GM23338 (cell line): ENCODE results near the gene RAB11A. TPM values are rescaled to one million over a fixed set of nuclear protein-coding genes. Genes with fewer than 3 reads are reported as not detected.

Experiments
- ATAC-seq: fragments of 200-7000 bp; cut with Tn5 transposase; 3 replicates; pipeline ENCODE4 v1.9.1; 2020
- DNase-seq: peaks from one replicate; pipeline ENCODE4 v3.0.0-alpha.2; 2015; ENCODE audit warnings: low spot score
- H2AFZ ChIP-seq: fragments of 200-600 bp; sonication (generic); 2 replicates; pipeline ENCODE4 v1.8.0; 2016; ENCODE audit warnings: antibody characterized with exemption, mild to moderate bottlenecking, moderate library complexity
- H3F3A ChIP-seq: fragments of 200-600 bp; sonication (generic); replicated peaks from 2 replicates; pipeline ENCODE4 v1.8.0; 2017; ENCODE audit warnings: antibody characterized with exemption, mixed run types, low read depth
- H3K27ac ChIP-seq: fragments of 200-600 bp; sonication (generic); 2 replicates; pipeline ENCODE4 v1.6.1; 2016; ENCODE audit warnings: low read depth
- H3K27me3 ChIP-seq: fragments of 200-600 bp; sonication (generic); 2 replicates; pipeline ENCODE4 v1.8.0; 2016; ENCODE audit warnings: mild to moderate bottlenecking, mixed run types, moderate library complexity; ENCODE audit not compliant: insufficient read depth
- H3K36me3 ChIP-seq: fragments of 200-600 bp; sonication (generic); 2 replicates; pipeline ENCODE4 v1.8.0; 2016; ENCODE audit warnings: mild to moderate bottlenecking; ENCODE audit not compliant: insufficient read depth
- H3K4me1 ChIP-seq: fragments of 200-600 bp; sonication (generic); 2 replicates; pipeline ENCODE4 v1.8.0; 2016; ENCODE audit warnings: mild to moderate bottlenecking, moderate library complexity; ENCODE audit not compliant: insufficient read depth
- H3K4me2 ChIP-seq: fragments of 200-600 bp; sonication (generic); 2 replicates; pipeline ENCODE4 v1.7.1; 2017; ENCODE audit warnings: mixed run types
- H3K4me3 ChIP-seq: fragments of 200-600 bp; sonication (generic); 2 replicates; pipeline ENCODE4 v1.6.1; 2016; ENCODE audit warnings: mixed run types
- H3K79me2 ChIP-seq: fragments of 200-600 bp; sonication (generic); replicated peaks from 2 replicates; pipeline ENCODE4 v1.8.0; 2017; ENCODE audit warnings: mild to moderate bottlenecking; ENCODE audit not compliant: insufficient read depth
- H3K9me2 ChIP-seq: fragments of 200-600 bp; sonication (generic); 2 replicates; pipeline ENCODE4 v1.8.0; 2017; ENCODE audit not compliant: insufficient read depth
- H4K20me1 ChIP-seq: fragments of 200-600 bp; sonication (generic); replicated peaks from 2 replicates; pipeline ENCODE4 v1.8.0; 2017; ENCODE audit warnings: mild to moderate bottlenecking; ENCODE audit not compliant: insufficient read depth
- H3K27ac Mint-ChIP-seq: 2 replicates; pipeline ENCODE4 v1.8.0; 2020; ENCODE audit warnings: inconsistent platforms, mild to moderate bottlenecking, moderate library complexity, mixed read lengths
- H3K27me3 Mint-ChIP-seq: 3 replicates; pipeline ENCODE4 v1.8.0; 2022; ENCODE audit warnings: low read depth, mild to moderate bottlenecking, moderate library complexity, mixed read lengths, inconsistent platforms; ENCODE audit not compliant: insufficient read depth, poor library complexity
- H3K36me3 Mint-ChIP-seq: 3 replicates; pipeline ENCODE4 v1.8.0; 2021; ENCODE audit warnings: low read depth, mild to moderate bottlenecking, inconsistent platforms, moderate library complexity, mixed read lengths
- H3K4me1 Mint-ChIP-seq: 3 replicates; pipeline ENCODE4 v1.8.0; 2020; ENCODE audit warnings: mild to moderate bottlenecking, inconsistent platforms, mixed read lengths
- H3K4me3 Mint-ChIP-seq: 3 replicates; pipeline ENCODE4 v1.8.0; 2021; ENCODE audit warnings: moderate library complexity, mild to moderate bottlenecking, inconsistent platforms, mixed read lengths
- H3K9me3 Mint-ChIP-seq: 3 replicates; pipeline ENCODE4 v1.8.0; 2020; ENCODE audit warnings: moderate library complexity, mild to moderate bottlenecking, inconsistent platforms, mixed read lengths
- CREB1 ChIP-seq: fragments of 250-450 bp; sonication (Bioruptor Pico); IDR thresholded peaks from 2 replicates; pipeline ENCODE4 v1.5.0; 2020; ENCODE audit warnings: low read depth, mild to moderate bottlenecking, moderate library complexity
- CTCF ChIP-seq, 2 experiments: fragments of 200-600 bp in 1 of 2; sonication (generic) in 1 of 2; conservative IDR thresholded peaks; 2 replicates each; pipeline versions ENCODE4 v1.5.1 to v1.6.1; 2016 to 2017; ENCODE audit warnings: antibody characterized with exemption in 2 of 2, low read depth in 2 of 2, mild to moderate bottlenecking in 2 of 2, moderate library complexity in 1 of 2
- ETS1 ChIP-seq: IDR thresholded peaks from 2 replicates; pipeline ENCODE4 v1.6.1; 2016; ENCODE audit warnings: antibody characterized with exemption
- EZH2 ChIP-seq: fragments of 200-600 bp; sonication (generic); IDR thresholded peaks from one replicate; pipeline ENCODE4 v1.8.0; 2017; ENCODE audit warnings: antibody characterized with exemption, mild to moderate bottlenecking, low read depth; ENCODE audit not compliant: unreplicated experiment
- EZH2phosphoT487 ChIP-seq: fragments of 200-600 bp; sonication (generic); IDR thresholded peaks from one replicate; pipeline ENCODE4 v1.8.1; 2018; ENCODE audit warnings: antibody characterized with exemption; ENCODE audit not compliant: unreplicated experiment
- NANOG ChIP-seq: IDR thresholded peaks from 2 replicates; pipeline ENCODE4 v1.6.1; 2016; ENCODE audit warnings: antibody characterized with exemption, borderline replicate concordance
- POLR2AphosphoS5 ChIP-seq: IDR thresholded peaks from 2 replicates; pipeline ENCODE4 v1.6.1; 2016; ENCODE audit warnings: antibody characterized with exemption, low read depth
- REST ChIP-seq: IDR thresholded peaks from one replicate; pipeline ENCODE4 v1.6.1; 2018; ENCODE audit warnings: antibody characterized with exemption; ENCODE audit not compliant: unreplicated experiment
- STAT1 ChIP-seq: IDR thresholded peaks from one replicate; pipeline ENCODE4 v1.6.1; 2016; ENCODE audit warnings: antibody characterized with exemption; ENCODE audit not compliant: unreplicated experiment
- ZNF114 ChIP-seq: fragments of 250-450 bp; sonication (Bioruptor Pico); IDR thresholded peaks from 2 replicates; pipeline ENCODE4 v1.5.0; 2020; ENCODE audit warnings: mild to moderate bottlenecking, moderate library complexity
- ZNF331 ChIP-seq: fragments of 250-450 bp; sonication (Bioruptor Pico); IDR thresholded peaks from 2 replicates; pipeline ENCODE4 v1.5.0; 2020; ENCODE audit warnings: low read depth, mild to moderate bottlenecking, moderate library complexity
- ZNF462 ChIP-seq: fragments of 250-450 bp; sonication (Bioruptor Pico); IDR thresholded peaks from 2 replicates; pipeline ENCODE4 v1.5.0; 2020; ENCODE audit warnings: mild to moderate bottlenecking, moderate library complexity
- polyA plus RNA-seq: library from polyadenylated mRNA; unstranded; fragments of >200 nt; fragmentation: Nextera tagmentation; extraction: Ambion mirVana; gene quantifications from 2 replicates; pipeline ENCODE4 v1.2.1, GENCODE V29; 2016
- total RNA-seq: library from RNA; depleted of rRNA; stranded (reverse); fragments of >200 nt; shearing (Covaris generic); gene quantifications from 2 replicates; pipeline ENCODE4 v1.2.3, GENCODE V29; 2014

RAB11A gene
- total and polyA plus RNA-seq, 2 experiments from 2014 or later: 251 to 369 TPM

- H3K27ac ChIP-seq: no peak overlapping the region
- no peaks in the 10 kb centered on the region for H3K79me2 ChIP-seq
- ATAC-seq (no peak), DNase-seq (no peak)
- H2AFZ ChIP-seq: no peak overlapping the region
- no peak overlapping the region for H3K4me3 ChIP-seq
- H3K36me3 Mint-ChIP-seq: no peaks in the 10 kb centered on the region
- no peak overlapping the region for H3K4me3 Mint-ChIP-seq
- no peak overlapping the region for H3K4me2 ChIP-seq
- no peak overlapping the region for H3K27ac Mint-ChIP-seq
- no peaks in the 10 kb centered on the region for H3K9me2 ChIP-seq
- no peaks in the 10 kb centered on the region for H3K36me3 ChIP-seq
- H3F3A ChIP-seq: no peaks in the 10 kb centered on the region
- peaks cover 4% of the 10 kb centered on the region for H3K27me3 Mint-ChIP-seq
- H3K4me1 Mint-ChIP-seq: peaks cover 14% of the 10 kb centered on the region
- H4K20me1 ChIP-seq: no peaks in the 10 kb centered on the region
- no peaks in the 10 kb centered on the region for H3K9me3 Mint-ChIP-seq
- no peaks in the 10 kb centered on the region for H3K4me1 ChIP-seq
- no peaks in the 10 kb centered on the region for H3K27me3 ChIP-seq
- TF ChIP-seq CREB1 (CRISPR knock-in tag) (no peak), ZNF114 (no peak), ZNF462 (CRISPR knock-in tag) (no peak), NANOG (no peak), REST (no peak), EZH2 (no peak), CTCF (conservative IDR thresholded peaks at IDR 0.05; ENCODE audit: low read depth in 2 of 2) (no peak), ETS1 (no peak), ZNF331 (CRISPR knock-in tag) (no peak), STAT1 (no peak), POLR2AphosphoS5 (no peak), EZH2phosphoT487 (no peak)
Observed at GRCh38 chr15:65925338-65925737, 56.0 kb downstream of the RAB11A start.
